Measurements from ENCODE around the gene SLC44A5.
A peak's percentile ranks its signal among the peaks of the same experiment; 100 is the strongest.

The SLC44A5 gene

GRCh38 chr1:75342786-75343185 lies 268.1 kb downstream of the SLC44A5 start:
- H3K27ac ChIP-seq = no peak overlapping the region
- TF ChIP-seq Cebpa-rat (IDR thresholded peaks at IDR 0.05) = no peak
- H3K9me3 ChIP-seq = no peaks in the 10 kb centered on the region
- peaks cover 7% of the 10 kb centered on the region; the same call in 1 of the 2 replicates for H3K4me1 ChIP-seq
- H3K4me2 ChIP-seq = no peak overlapping the region
- no peaks in the 10 kb centered on the region for H3K36me3 ChIP-seq
- no peaks in the 10 kb centered on the region for H4K20me1 ChIP-seq
- H3K27me3 ChIP-seq = no peaks in the 10 kb centered on the region
- H3K4me3 ChIP-seq = no peak overlapping the region
- no peak overlapping the region for H3K9ac ChIP-seq

GRCh38 chr1:75341537-75341936 lies 269.4 kb downstream of the SLC44A5 start:
- Histone ChIP-seq H3K4me1 (peaks cover 7% of the 10 kb centered on the region; the same call in 1 of the 2 replicates), H3K27ac (no peak overlapping the region), H3K4me3 (no peak overlapping the region), H3K9ac (no peak overlapping the region), H3K36me3 (no peaks in the 10 kb centered on the region), H4K20me1 (no peaks in the 10 kb centered on the region), H3K27me3 (no peaks in the 10 kb centered on the region), H3K4me2 (no peak overlapping the region), H3K9me3 (no peaks in the 10 kb centered on the region)
- TF ChIP-seq Cebpa-rat (IDR thresholded peaks at IDR 0.05) = no peak

DNA sequence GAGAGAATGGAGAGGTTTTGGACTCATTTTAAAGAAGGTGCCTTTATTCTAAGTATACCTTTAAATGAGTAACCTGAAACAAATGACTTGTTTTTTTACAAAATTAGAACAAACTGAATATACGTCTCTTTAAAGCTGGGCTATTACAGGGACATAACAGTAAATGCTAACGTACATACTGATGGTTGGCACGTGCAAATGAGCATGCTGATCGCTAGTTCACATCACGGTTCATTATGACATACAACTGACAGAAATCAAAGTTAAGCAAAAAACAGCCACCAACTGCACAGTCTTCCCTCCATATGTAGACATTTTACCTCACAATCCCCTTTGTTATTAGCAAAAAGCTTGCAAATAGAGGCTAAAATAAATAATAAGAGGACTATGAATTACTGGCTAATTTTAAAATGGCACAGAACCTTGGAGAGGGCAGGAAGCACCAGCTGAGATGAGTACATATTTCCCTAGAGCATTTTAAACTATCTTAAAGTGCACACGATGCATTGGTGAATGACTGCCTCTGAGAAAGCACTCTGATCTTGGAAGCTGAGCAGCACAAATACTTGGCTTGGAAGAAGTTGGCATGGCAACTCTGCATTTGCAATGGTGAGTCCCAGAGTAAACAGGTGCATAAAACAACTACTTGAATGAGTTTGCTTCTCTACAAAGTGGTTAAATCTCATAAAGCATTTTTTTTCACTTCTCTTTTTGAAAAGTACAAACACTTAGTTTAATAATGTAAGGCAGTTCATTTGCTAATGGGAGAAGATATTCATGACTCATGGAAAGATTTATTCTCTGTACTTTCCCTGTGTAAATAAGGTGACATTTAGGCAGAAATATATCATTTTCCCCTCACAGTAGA lies 272.1 kb downstream of the SLC44A5 start:
- H3K9ac ChIP-seq = no peak overlapping the region
- TF ChIP-seq Cebpa-rat (IDR thresholded peaks at IDR 0.05) = no peak

GRCh38 chr1:75334876-75335389 lies 276.0 kb downstream of the SLC44A5 start:
- no peak for TF ChIP-seq Cebpa-rat (IDR thresholded peaks at IDR 0.05)
- no peaks in the 10 kb centered on the region for H3K9me3 ChIP-seq
- peaks cover 7% of the 10 kb centered on the region; the same call in 1 of the 2 replicates for H3K4me1 ChIP-seq
- H3K27ac ChIP-seq = no peak overlapping the region
- no peak overlapping the region for H3K4me3 ChIP-seq
- no peaks in the 10 kb centered on the region for H4K20me1 ChIP-seq
- H3K4me2 ChIP-seq = no peak overlapping the region
- no peaks in the 10 kb centered on the region for H3K27me3 ChIP-seq
- H3K9ac ChIP-seq = no peak overlapping the region
- no peaks in the 10 kb centered on the region for H3K36me3 ChIP-seq

More for the DNA sequence above, 272.1 kb downstream of the SLC44A5 start:
- Histone ChIP-seq H3K4me1 (peaks cover 7% of the 10 kb centered on the region; the same call in 1 of the 2 replicates), H3K36me3 (no peaks in the 10 kb centered on the region), H3K4me2 (peak overlapping the region; percentile 14; the same call in 1 of the 2 replicates), H3K27ac (no peak overlapping the region), H3K9me3 (no peaks in the 10 kb centered on the region), H3K4me3 (no peak overlapping the region), H4K20me1 (no peaks in the 10 kb centered on the region), H3K27me3 (no peaks in the 10 kb centered on the region)

DNA sequence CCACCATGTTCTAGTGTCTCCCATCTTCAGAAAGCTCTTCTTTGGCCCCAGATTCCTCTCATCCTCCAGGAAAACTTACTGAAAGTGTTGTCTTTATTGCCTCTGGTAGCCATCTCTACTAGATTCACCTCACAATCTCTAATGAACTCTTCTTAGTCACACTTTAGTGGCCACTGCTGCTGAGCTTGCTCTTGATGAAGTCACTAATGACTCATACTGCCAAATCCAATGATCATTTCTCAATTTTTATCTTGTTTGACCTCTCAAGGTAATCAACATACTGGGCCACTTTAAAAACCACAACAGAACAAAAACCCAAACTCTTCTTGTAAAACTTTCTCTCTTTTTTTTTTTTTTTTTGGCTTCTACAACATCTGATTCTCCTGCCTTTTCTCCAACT lies 280.3 kb downstream of the SLC44A5 start:
- Histone ChIP-seq H4K20me1 (no peaks in the 10 kb centered on the region), H3K9me3 (no peaks in the 10 kb centered on the region), H3K36me3 (no peaks in the 10 kb centered on the region), H3K9ac (no peak overlapping the region), H3K4me2 (no peak overlapping the region), H3K4me3 (no peak overlapping the region), H3K4me1 (no peaks in the 10 kb centered on the region; the same call in 1 of the 2 replicates), H3K27me3 (no peaks in the 10 kb centered on the region), H3K27ac (no peak overlapping the region)
- no peak for TF ChIP-seq Cebpa-rat (IDR thresholded peaks at IDR 0.05)

DNA sequence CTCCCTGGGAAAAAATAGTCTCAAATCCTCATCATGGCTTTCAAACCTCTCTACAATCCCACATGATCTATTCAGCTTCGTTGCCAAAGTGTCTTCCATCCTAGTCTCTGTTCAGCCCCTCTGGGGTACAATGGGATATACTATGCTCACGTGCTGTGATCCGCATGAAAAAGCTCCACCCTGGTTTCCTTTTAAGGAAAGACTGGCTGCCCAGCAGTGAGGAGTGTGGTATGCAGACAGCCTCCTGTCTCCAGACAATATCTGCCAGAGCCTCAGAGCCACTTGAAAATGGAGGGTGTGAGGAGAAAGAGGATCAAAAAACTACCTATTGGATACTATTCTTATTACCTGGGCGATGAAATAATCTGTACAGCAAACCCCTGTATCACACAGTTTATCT lies 282.2 kb downstream of the SLC44A5 start:
- no peaks in the 10 kb centered on the region for H3K27me3 ChIP-seq
- H3K4me3 ChIP-seq = no peak overlapping the region
- no peaks in the 10 kb centered on the region for H3K9me3 ChIP-seq
- H3K4me2 ChIP-seq = no peak overlapping the region
- H3K9ac ChIP-seq = no peak overlapping the region
- H3K27ac ChIP-seq = no peak overlapping the region
- no peaks in the 10 kb centered on the region for H3K36me3 ChIP-seq
- TF ChIP-seq Cebpa-rat (IDR thresholded peaks at IDR 0.05) = no peak
- H4K20me1 ChIP-seq = no peaks in the 10 kb centered on the region
- peaks cover 7% of the 10 kb centered on the region; the same call in 1 of the 2 replicates for H3K4me1 ChIP-seq

- no peak overlapping the region for H3K4me3 ChIP-seq
- no peak for TF ChIP-seq Cebpa-rat (IDR thresholded peaks at IDR 0.05)
- H4K20me1 ChIP-seq = no peaks in the 10 kb centered on the region
- no peaks in the 10 kb centered on the region for H3K27me3 ChIP-seq
- peaks cover 9% of the 10 kb centered on the region; the same call in 1 of the 2 replicates for H3K4me1 ChIP-seq
- no peaks in the 10 kb centered on the region for H3K36me3 ChIP-seq
- no peak overlapping the region for H3K4me2 ChIP-seq
- no peak overlapping the region for H3K27ac ChIP-seq
- no peak overlapping the region for H3K9ac ChIP-seq
- no peaks in the 10 kb centered on the region for H3K9me3 ChIP-seq
These were observed 283.5 kb downstream of the SLC44A5 start for GRCh38 chr1:75327395-75327794.

DNA sequence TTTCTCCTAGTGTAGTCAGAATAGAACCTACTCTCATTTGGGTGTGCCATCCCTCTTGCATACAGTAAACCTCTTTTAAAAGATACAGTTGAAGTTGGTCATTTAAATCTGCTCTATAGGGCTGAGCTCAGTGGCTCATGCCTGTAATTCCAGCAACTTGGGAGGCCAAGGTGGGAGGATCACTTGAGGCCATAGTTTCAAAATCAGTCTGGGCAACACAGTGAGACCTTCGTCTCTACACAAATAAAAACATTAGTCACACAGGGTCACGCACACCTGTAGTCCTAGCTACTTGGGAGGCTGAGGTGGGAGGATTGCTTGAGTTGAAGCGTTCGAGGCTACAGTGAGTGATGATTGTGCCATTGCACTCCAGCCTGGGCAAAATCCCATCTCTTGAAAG lies 292.9 kb downstream of the SLC44A5 start:
- Histone ChIP-seq H4K20me1 (no peaks in the 10 kb centered on the region), H3K4me2 (no peak overlapping the region), H3K27ac (no peak overlapping the region), H3K27me3 (no peaks in the 10 kb centered on the region), H3K36me3 (no peaks in the 10 kb centered on the region), H3K9ac (no peak overlapping the region), H3K4me3 (no peak overlapping the region), H3K4me1 (no peaks in the 10 kb centered on the region), H3K9me3 (no peaks in the 10 kb centered on the region)
- no peak for TF ChIP-seq Cebpa-rat (IDR thresholded peaks at IDR 0.05)

DNA sequence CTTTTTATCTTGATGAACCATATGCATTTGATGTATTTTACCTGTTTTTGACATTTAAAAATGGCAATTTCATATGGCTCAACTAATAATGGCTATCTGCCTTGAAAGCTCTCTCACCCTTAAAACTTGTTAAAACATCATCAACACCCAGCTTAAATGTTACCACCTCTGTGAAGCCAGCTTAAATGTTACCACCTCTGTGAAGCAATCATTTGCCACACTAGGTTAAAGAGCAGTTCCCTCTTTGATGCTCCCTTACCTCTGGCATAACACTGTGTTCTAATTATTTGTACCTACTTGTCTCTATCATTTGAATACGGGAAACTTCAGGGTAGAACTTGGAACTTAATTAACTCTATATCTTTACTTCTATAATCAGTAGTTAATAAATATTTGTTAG lies 294.7 kb downstream of the SLC44A5 start:
- Histone ChIP-seq H3K36me3 (no peaks in the 10 kb centered on the region), H3K9me3 (no peaks in the 10 kb centered on the region), H4K20me1 (no peaks in the 10 kb centered on the region), H3K4me2 (no peak overlapping the region), H3K4me3 (no peak overlapping the region), H3K27ac (no peak overlapping the region), H3K4me1 (no peaks in the 10 kb centered on the region), H3K27me3 (no peaks in the 10 kb centered on the region), H3K9ac (no peak overlapping the region)
- no peak for TF ChIP-seq Cebpa-rat (IDR thresholded peaks at IDR 0.05)

- Histone ChIP-seq H3K4me2 (no peak overlapping the region), H3K4me1 (peaks cover under 1% of the 10 kb centered on the region; the same call in 1 of the 2 replicates), H3K27ac (no peak overlapping the region), H3K9ac (no peak overlapping the region), H3K36me3 (no peaks in the 10 kb centered on the region), H3K9me3 (no peaks in the 10 kb centered on the region), H3K27me3 (no peaks in the 10 kb centered on the region), H4K20me1 (no peaks in the 10 kb centered on the region), H3K4me3 (no peak overlapping the region)
- TF ChIP-seq Cebpa-rat (IDR thresholded peaks at IDR 0.05) = no peak
These were observed 298.3 kb downstream of the SLC44A5 start for GRCh38 chr1:75312620-75313019.
